Nephron progenitor cell (in vitro differentiated cells): Measurements from ENCODE around the gene SUSD4.
"Not testable (repeated sequence)": the region's sequence is repeated elsewhere in the genome, so short reads cannot be mapped to it uniquely, and the experiment has no call there.

Source experiments
- DNase-seq: peaks from one replicate; pipeline ENCODE4 v3.0.0; 2021
- H3K27ac Mint-ChIP-seq: 2 replicates; pipeline ENCODE4 v1.8.0; 2021; ENCODE audit warnings: mild to moderate bottlenecking, moderate library complexity, mixed read lengths
- H3K27me3 Mint-ChIP-seq: 2 replicates; pipeline ENCODE4 v1.8.0; 2021; ENCODE audit warnings: mild to moderate bottlenecking, low read depth, mixed read lengths; ENCODE audit not compliant: poor library complexity
- H3K36me3 Mint-ChIP-seq: 2 replicates; pipeline ENCODE4 v1.8.0; 2021; ENCODE audit warnings: low read depth, mixed read lengths
- H3K4me1 Mint-ChIP-seq: 2 replicates; pipeline ENCODE4 v1.8.0; 2021; ENCODE audit warnings: mixed read lengths
- H3K4me3 Mint-ChIP-seq: 2 replicates; pipeline ENCODE4 v1.8.0; 2021; ENCODE audit warnings: mild to moderate bottlenecking, moderate library complexity, mixed read lengths
- H3K9me3 Mint-ChIP-seq: 2 replicates; pipeline ENCODE4 v1.8.0; 2021; ENCODE audit warnings: mild to moderate bottlenecking, moderate library complexity, mixed read lengths
- CTCF ChIP-seq: fragments of 200-600 bp; sonication (generic); IDR thresholded peaks from 2 replicates; pipeline ENCODE4 v1.5.0; 2021; ENCODE audit warnings: antibody characterized with exemption

The SUSD4 gene

DNA sequence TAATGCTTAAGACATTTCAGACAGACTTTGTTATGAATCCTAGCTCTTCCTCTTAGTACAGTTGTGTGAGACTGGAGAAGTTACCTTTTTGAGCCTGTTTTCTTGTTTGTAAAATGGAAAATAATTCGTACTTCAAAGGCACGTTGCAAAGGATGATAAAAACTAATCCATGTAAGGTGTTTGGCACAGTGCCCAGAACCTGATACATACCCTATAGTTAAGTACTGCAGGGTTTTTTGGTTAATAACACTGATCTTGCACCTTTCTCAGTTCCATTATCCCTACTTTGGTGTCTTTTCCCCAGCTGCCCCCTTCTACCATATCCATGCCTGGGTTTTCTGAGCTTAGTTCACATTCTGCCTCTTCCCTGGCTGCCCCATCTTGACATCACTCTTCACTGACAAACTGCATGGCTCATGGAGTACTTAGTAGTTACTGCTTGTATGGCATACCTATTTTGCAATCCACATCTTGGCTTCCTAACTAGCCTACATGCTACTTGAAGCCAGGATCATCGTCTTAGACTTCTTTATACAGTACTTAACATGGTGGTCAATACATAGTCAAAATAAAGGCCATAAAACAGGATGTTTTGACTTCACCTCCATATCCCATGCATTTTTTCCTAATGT, 39.3 kb upstream of the SUSD4 start:
- peaks cover 3% of the 10 kb centered on the region for H3K27me3 Mint-ChIP-seq

DNA sequence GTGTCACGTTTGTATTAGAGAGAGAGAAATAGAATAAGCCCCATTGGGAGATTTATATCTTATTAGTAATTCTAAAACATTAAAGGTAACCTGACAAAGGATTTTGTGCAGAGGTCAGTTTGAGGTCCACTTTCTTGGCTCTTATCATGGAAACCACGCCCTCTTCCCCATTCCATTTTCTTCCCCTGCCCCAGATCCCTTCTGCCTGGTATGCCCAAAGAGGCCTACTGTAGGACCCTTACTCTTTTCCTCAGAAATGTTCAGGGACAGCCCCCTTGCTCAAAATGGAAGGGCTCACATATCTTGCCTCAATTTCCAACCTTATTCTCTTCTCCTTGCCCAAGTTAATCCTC, 38.8 kb upstream of the SUSD4 start:
- Mint-ChIP-seq H3K4me3 (no peak overlapping the region), H3K9me3 (peaks cover 41% of the 10 kb centered on the region), H3K27ac (no peak overlapping the region), H3K4me1 (no peaks in the 10 kb centered on the region), H3K36me3 (peaks cover 14% of the 10 kb centered on the region), H3K27me3 (peaks cover 3% of the 10 kb centered on the region)
- TF ChIP-seq CTCF: no peak
- no peak for DNase-seq

More for the DNA sequence above, 39.3 kb upstream of the SUSD4 start:
- TF ChIP-seq CTCF: no peak
- peaks cover 14% of the 10 kb centered on the region for H3K36me3 Mint-ChIP-seq
- peaks cover 41% of the 10 kb centered on the region for H3K9me3 Mint-ChIP-seq
- H3K4me3 Mint-ChIP-seq: no peak overlapping the region
- no peak for DNase-seq
- no peak overlapping the region for H3K27ac Mint-ChIP-seq
- no peaks in the 10 kb centered on the region for H3K4me1 Mint-ChIP-seq

DNA sequence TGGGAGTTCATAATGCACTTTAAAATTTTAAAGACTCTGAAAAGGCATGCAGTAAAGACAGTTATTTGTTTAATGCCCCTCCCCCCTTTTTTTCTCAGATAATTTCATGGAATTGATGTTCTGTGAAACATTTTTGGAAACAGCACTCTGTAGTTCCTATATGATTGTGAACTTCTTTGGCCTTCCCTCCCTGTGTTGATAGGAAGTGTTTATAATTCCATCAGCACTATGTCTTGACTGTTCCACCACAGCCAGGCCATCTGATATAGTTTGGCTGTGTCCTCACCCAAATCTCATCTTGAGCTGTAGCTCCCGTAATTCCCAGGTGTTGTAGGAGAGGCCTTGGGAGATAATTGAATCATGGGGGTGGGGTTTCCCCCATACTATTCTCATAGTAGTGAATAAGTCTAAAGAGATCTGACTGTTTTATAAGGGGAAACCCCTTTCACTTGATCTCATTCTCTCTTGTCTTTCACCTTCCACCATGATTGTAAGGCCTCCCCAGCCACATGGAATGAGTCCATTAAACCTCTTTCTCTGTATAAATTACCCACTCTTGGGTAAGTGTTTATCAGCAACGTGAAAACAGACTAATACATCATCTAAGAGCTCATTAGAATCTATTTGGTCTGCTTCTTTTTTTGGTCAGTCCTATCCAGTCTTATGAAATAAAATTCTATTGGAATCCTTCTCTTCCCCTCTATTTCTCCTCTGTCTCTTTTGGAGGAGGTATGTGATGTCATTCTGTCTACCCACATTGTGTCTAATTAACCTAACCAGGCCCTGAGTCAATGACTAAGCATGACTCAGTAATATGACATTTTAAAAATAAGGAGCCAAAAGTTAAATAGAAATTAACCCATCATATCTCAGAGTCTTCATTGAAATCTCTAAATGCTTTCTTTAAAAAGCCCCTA, 38.2 kb upstream of the SUSD4 start:
- peaks cover 41% of the 10 kb centered on the region for H3K9me3 Mint-ChIP-seq
- TF ChIP-seq CTCF: no peak
- H3K4me3 Mint-ChIP-seq: no peak overlapping the region
- peaks cover 14% of the 10 kb centered on the region for H3K36me3 Mint-ChIP-seq
- DNase-seq: no peak
- peaks cover 3% of the 10 kb centered on the region for H3K27me3 Mint-ChIP-seq
- no peak overlapping the region for H3K27ac Mint-ChIP-seq
- no peaks in the 10 kb centered on the region for H3K4me1 Mint-ChIP-seq

GRCh38 chr1:223399393-223399792, 35.4 kb upstream of the SUSD4 start:
- H3K9me3 Mint-ChIP-seq: peaks cover 29% of the 10 kb centered on the region
- not testable (repeated sequence) for H3K27ac Mint-ChIP-seq, DNase-seq, H3K4me3 Mint-ChIP-seq, H3K27me3 Mint-ChIP-seq, H3K36me3 Mint-ChIP-seq, H3K4me1 Mint-ChIP-seq

- Mint-ChIP-seq H3K9me3 (peaks cover 14% of the 10 kb centered on the region), H3K4me1 (peaks cover 10% of the 10 kb centered on the region), H3K4me3 (no peak overlapping the region), H3K27ac (no peak overlapping the region), H3K36me3 (peaks cover 4% of the 10 kb centered on the region), H3K27me3 (peaks cover 14% of the 10 kb centered on the region)
- TF ChIP-seq CTCF: no peak
- no peak for DNase-seq
Measured at GRCh38 chr1:223394706-223395105, 30.7 kb upstream of the SUSD4 start.

DNA sequence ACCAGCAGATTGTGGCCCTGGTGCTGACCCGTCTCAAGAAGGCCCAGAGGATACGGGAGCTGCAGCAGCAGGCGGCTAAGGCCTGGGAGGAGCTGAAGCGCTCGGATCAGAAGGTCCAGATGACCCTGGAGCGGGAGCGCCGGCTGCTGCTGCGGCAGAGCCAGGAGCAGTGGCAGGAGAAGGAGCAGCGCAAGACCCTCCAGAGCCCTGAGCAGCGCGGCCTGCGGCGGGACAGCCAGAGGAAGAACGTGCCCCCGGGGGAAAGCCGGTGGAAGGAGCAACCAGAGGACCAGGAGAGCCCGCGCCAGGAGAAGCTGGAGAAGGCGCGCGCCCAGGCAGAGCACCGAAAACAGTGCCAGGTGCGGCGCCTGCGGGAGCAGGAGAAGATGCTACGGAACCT, 30.3 kb upstream of the SUSD4 start:
- Mint-ChIP-seq H3K27me3 (peaks cover 14% of the 10 kb centered on the region), H3K4me1 (peaks cover 13% of the 10 kb centered on the region), H3K36me3 (peaks cover 4% of the 10 kb centered on the region), H3K27ac (no peak overlapping the region), H3K4me3 (no peak overlapping the region), H3K9me3 (peaks cover 14% of the 10 kb centered on the region)
- TF ChIP-seq CTCF: no peak
- no peak for DNase-seq
